GM12891 (cell line): ENCODE data around the gene VAX1.

ENCODE experiments used
- POLR2A ChIP-seq: IDR thresholded peaks from 2 replicates; pipeline ENCODE4 v1.6.1; 2011; ENCODE audit warnings: low read depth, low read length, control low read depth
- POLR2AphosphoS5 ChIP-seq: IDR thresholded peaks from 2 replicates; pipeline ENCODE4 v1.6.1; 2011; ENCODE audit warnings: low read depth, low read length, control low read depth
- SPI1 ChIP-seq: IDR thresholded peaks from 2 replicates; pipeline ENCODE4 v1.6.1; 2011; ENCODE audit warnings: low read depth, low read length, control low read depth
- TAF1 ChIP-seq: IDR thresholded peaks from 2 replicates; pipeline ENCODE4 v1.6.1; 2011; ENCODE audit warnings: low read depth, low read length, control low read depth

DNA sequence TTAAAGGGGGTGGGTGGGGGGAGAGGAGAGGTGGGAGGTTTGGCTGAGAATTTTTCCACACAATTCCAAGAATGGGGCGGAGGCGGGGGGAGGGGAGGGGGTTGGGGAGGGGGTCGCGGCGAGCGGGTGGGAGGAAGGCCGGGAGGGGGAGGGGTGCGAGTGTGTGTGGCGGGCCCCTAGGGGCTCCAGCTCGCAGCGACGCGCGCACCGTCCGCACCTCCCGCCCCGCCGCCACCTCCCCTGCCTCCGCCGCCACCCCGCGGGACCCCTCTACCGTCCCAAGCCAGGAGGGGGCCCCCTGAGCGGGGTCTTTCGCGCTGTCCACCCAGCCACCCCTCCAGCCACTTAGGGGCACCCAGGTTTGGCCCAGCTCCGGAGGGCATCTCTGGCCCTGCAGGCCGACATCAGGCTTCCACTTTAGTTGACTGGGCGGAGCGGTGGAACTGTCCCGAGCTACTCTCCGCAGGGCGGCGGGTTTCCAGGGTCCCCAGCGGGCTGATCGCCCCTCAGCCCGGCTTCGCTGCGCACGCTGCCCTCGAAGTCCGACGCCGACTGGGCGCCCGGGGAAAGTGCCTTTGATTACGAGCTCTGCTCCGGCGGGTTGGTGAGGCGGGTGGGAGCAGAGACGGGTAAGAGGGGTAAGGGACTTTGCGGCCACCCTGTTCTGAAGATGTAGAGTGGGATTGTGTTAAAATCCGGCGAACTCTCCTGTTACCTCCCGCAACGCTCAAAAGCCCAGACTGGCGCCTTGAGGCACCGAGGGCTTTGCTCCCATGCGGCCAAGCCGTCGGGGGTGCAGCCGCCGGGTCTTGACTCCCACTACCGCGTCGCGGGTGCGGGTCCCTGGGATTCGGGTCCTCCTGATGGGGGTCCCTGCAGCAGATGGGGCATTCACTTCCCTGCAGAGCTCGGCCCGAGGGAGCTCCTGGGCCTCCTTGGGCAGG lies 1.8 kb upstream of the VAX1 start:
- TF ChIP-seq POLR2AphosphoS5, result no peak
- no peak for TF ChIP-seq SPI1
- TF ChIP-seq POLR2A, result no peak
- TF ChIP-seq TAF1, result no peak
